K562 (cell line): ENCODE results near the gene DPP10. TPM values are rescaled to one million over a fixed set of nuclear protein-coding genes. Genes with fewer than 3 reads are reported as not detected.
"Not testable (repeated sequence)": the region's sequence is repeated elsewhere in the genome, so short reads cannot be mapped to it uniquely, and the experiment has no call there.

Source experiments
- ATAC-seq: fragments of 200-7000 bp; cut with Tn5 transposase; 3 replicates; pipeline ENCODE4 v1.9.1; 2020; ENCODE audit warnings: moderate library complexity
- BruUV-seq: library from RNA; stranded (reverse); fragments of 400-500 nt; replicated peaks from 2 replicates; lab custom pipeline; 2021; lab: Mats Ljungman, UMichigan
- CTCF ChIA-PET: fragments of 300-600 bp; formaldehyde crosslinking; extraction: SDS; loops from one replicate; lab custom pipeline; 2021; ENCODE audit warnings: low intra/inter-chr PET ratio; lab: Yijun Ruan, JAX
- POLR2A ChIA-PET: fragments of 300-600, 350-650 bp; sonication (Branson Sonifier 250); formaldehyde crosslinking; extraction: SDS; loops from one replicate; lab custom pipeline; 2021; ENCODE audit warnings: antibody characterized with exemption, inconsistent platforms; lab: Yijun Ruan, JAX
- DNase-seq, 4 experiments: peaks; one replicate each; pipeline versions ENCODE4 v3.0.0 to v3.0.0-alpha.2; 2011 to 2018; ENCODE audit warnings: low spot score in 3 of 4, mixed read lengths in 3 of 4; ENCODE audit errors: extremely low read depth in 1 of 4
- FAIRE-seq: peaks from 2 replicates; lab custom pipeline; 2011; peaks lifted over from hg19 to GRCh38; lab: Jason Lieb, UNC
- H2AFZ ChIP-seq: 2 replicates; pipeline ENCODE4 v1.6.0; 2011; ENCODE audit warnings: low read depth, low read length, control low read depth, inconsistent platforms
- H3K27ac ChIP-seq: fragments of 200-600 bp; 3 replicates; pipeline ENCODE4 v1.8.0; 2011; ENCODE audit warnings: low read depth, mild to moderate bottlenecking, control low read depth, inconsistent platforms, low read length, moderate library complexity, mixed read lengths; ENCODE audit errors: extremely low read depth
- H3K27me3 ChIP-seq, 2 experiments: fragments of 300-600 bp in 1 of 2; 2 replicates in 1 of 2; 3 replicates in 1 of 2; pipeline versions ENCODE4 v1.6.0 to v1.8.0; 2011; ENCODE audit warnings: inconsistent platforms in 2 of 2, low read length in 2 of 2, mild to moderate bottlenecking in 1 of 2, mixed read lengths in 1 of 2, moderate library complexity in 1 of 2; ENCODE audit not compliant: control insufficient read depth in 2 of 2, insufficient read depth in 2 of 2
- H3K36me3 ChIP-seq: fragments of 300-600 bp; 3 replicates; pipeline ENCODE4 v1.8.0; 2011; ENCODE audit warnings: mild to moderate bottlenecking, low read length, inconsistent platforms; ENCODE audit not compliant: control insufficient read depth, insufficient read depth
- H3K4me1 ChIP-seq, 2 experiments: fragments of 200-600 bp in 1 of 2; replicated peaks in 1 of 2; 2 replicates in 1 of 2; 3 replicates in 1 of 2; pipeline versions ENCODE4 v1.5.1 to v1.8.0; 2011; ENCODE audit warnings: inconsistent platforms in 2 of 2, low read length in 2 of 2, mild to moderate bottlenecking in 1 of 2, mixed read lengths in 1 of 2, moderate library complexity in 1 of 2; ENCODE audit not compliant: control insufficient read depth in 2 of 2, insufficient read depth in 2 of 2
- H3K4me2 ChIP-seq: 2 replicates; pipeline ENCODE4 v1.6.1; 2011; ENCODE audit warnings: low read length, control low read depth, inconsistent platforms, mixed read lengths; ENCODE audit not compliant: insufficient read depth
- H3K4me3 ChIP-seq: fragments of 200-600 bp; sonication (generic), shearing (Covaris generic); 2 replicates; pipeline ENCODE4 v1.5.1; 2016; ENCODE audit warnings: control low read depth, inconsistent platforms
- H3K79me2 ChIP-seq: fragments of 200-600 bp; 3 replicates; pipeline ENCODE4 v1.8.0; 2011; ENCODE audit warnings: low read length, inconsistent platforms; ENCODE audit not compliant: control insufficient read depth, insufficient read depth
- H3K9ac ChIP-seq, 2 experiments: 2 replicates each; pipeline versions ENCODE4 v1.6.0 to v1.6.1; 2011; ENCODE audit warnings: low read depth in 2 of 2, low read length in 2 of 2, control low read depth in 1 of 2, inconsistent platforms in 1 of 2, mild to moderate bottlenecking in 1 of 2, mixed read lengths in 1 of 2; ENCODE audit not compliant: insufficient read depth in 1 of 2
- H3K9me1 ChIP-seq: one replicate; pipeline ENCODE4 v1.6.0; 2011; ENCODE audit warnings: inconsistent platforms, mild to moderate bottlenecking, low read length, moderate library complexity; ENCODE audit not compliant: control insufficient read depth, insufficient read depth
- H3K9me3 ChIP-seq: replicated peaks from 2 replicates; pipeline ENCODE4 v1.5.1; 2011; ENCODE audit warnings: low read depth, low read length, inconsistent platforms; ENCODE audit not compliant: control insufficient read depth, insufficient read depth
- H4K20me1 ChIP-seq: replicated peaks from 2 replicates; pipeline ENCODE4 v1.6.1; 2011; ENCODE audit warnings: low read length, inconsistent platforms, mixed read lengths; ENCODE audit not compliant: control insufficient read depth, insufficient read depth
- HNRNPLL ChIP-seq: fragments of 200-400 bp; formaldehyde crosslinking; IDR thresholded peaks from 2 replicates; pipeline ENCODE4 v1.6.1; 2017; ENCODE audit warnings: low read length, low read depth, mild to moderate bottlenecking; ENCODE audit not compliant: poor library complexity, severe bottlenecking
- SMARCA5 ChIP-seq: fragments of 450-650 bp; IDR thresholded peaks from 2 replicates; pipeline ENCODE4 v1.6.1; 2016
- TAF7 ChIP-seq: fragments of 450-650 bp; IDR thresholded peaks from 2 replicates; pipeline ENCODE4 v1.6.1; 2016; ENCODE audit warnings: missing genetic modification characterization, missing compliant biosample characterization
- ZNF655 ChIP-seq: fragments of 250-450 bp; sonication (Bioruptor Pico); IDR thresholded peaks from 2 replicates; pipeline ENCODE4 v1.5.0; 2021
- whole genome bisulfite sequencing: fragments of 100-300 bp; shearing (Covaris generic); methylation state at CpG from one replicate; pipeline ENCODE4 v1.1.6; 2016; ENCODE audit warnings: low coverage, mixed read lengths; ENCODE audit not compliant: insufficient coverage; ENCODE audit errors: missing lambda C conversion rate; 5-methylcytosine and 5-hydroxymethylcytosine counted together
- in situ Hi-C: fragments of 300-500 bp; cut with MboI; formaldehyde crosslinking; loops from 4 replicates; pipeline ENCODE4 v1.15.0; 2018; ENCODE audit warnings: inconsistent platforms, mixed read lengths
- intact Hi-C: fragments of 100-400 bp; cut with micrococcal nuclease; formaldehyde crosslinking; loops from 2 replicates; pipeline ENCODE4 v1.14.2; 2022
- polyA plus RNA-seq, 8 experiments: library from polyadenylated mRNA; depleted of rRNA in 4 of 8; stranded (reverse) in 5 of 8; unstranded in 3 of 8; fragments of >200 nt; fragmentation: Nextera tagmentation in 2 of 8; fragmentation: Illumina TruSeq in 1 of 8; extraction: Ambion mirVana in 2 of 8; extraction: Trizol in 1 of 8; gene quantifications; 2 replicates each; pipeline versions ENCODE4 v1.2.1 to v1.2.3, GENCODE V29; 2011 to 2014; ENCODE audit warnings: inconsistent platforms in 1 of 8, missing spikeins in 1 of 8
- total RNA-seq, 7 experiments: library from RNA; depleted of rRNA in 6 of 7; stranded (reverse); fragments of >200 nt in 6 of 7; fragmentation: Illumina TruSeq in 2 of 7; extraction: Trizol in 2 of 7; gene quantifications; 2 replicates each; pipeline versions ENCODE4 v1.2.1 to v1.2.3, GENCODE V29; 2011 to 2021; ENCODE audit warnings: low replicate concordance in 1 of 7
- TF ChIP-seq, protein P1 (sequence below): fragments of 250-450 bp; sonication (Bioruptor Pico); IDR thresholded peaks from 2 replicates; pipeline ENCODE4 v1.5.0; 2021
- TF ChIP-seq, protein P2 (sequence below): fragments of 250-450 bp; sonication (Bioruptor Pico); IDR thresholded peaks from 2 replicates; pipeline ENCODE4 v1.5.0; 2020; ENCODE audit warnings: mild to moderate bottlenecking

DPP10 gene
- total and polyA plus RNA-seq, 9 of the 15 experiments (the other 6 are each of a cell fraction or from before 2014, with no cell fraction given): not detected

DNA sequence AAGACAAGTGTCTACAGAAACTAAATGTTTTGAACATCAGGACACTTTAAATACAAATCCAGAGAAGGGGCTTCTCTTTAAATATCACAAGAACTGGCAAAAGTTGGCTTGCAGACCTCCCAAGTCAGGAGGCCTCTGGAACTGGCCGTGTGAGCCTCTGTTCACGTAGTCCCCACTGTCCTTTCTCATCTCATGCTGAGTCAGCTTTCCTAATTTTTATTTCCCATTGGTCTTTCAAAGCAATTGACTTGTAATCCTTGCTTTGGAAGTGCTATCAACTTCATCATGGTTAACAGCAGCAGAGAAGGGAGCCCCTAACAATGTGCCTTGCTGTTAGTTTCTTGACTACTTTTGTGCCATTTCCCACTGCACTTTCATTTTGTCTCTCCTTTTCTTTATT is 303.3 kb downstream of the DPP10 start (continued):
- TF ChIP-seq ZNF655 (CRISPR knock-in tag): no peak

DNA sequence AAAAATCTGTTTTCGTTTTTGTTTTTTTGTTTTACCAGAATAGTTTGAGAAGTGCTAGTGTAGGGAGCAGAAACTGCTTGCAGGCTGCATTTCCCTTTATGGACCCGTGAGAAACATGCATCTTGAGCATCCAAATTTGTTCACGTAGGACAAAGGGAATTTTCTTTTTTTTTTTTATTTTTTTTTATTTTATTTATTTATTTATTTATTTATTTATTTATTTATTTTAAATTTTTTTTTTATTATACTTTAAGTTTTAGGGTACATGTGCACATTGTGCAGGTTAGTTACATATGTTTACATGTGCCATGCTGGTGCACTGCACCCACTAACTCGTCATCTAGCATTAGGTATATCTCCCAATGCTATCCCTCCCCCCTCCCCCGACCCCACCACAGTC is 305.7 kb downstream of the DPP10 start:
- H3K4me3 ChIP-seq, FAIRE-seq, DNase-seq, H4K20me1 ChIP-seq, H3K36me3 ChIP-seq, H3K27ac ChIP-seq, H2AFZ ChIP-seq, H3K4me2 ChIP-seq, H3K79me2 ChIP-seq, H3K4me1 ChIP-seq, intact Hi-C loops, CTCF ChIA-PET, H3K9ac ChIP-seq, POLR2A ChIA-PET, BruUV-seq, H3K9me1 ChIP-seq, H3K9me3 ChIP-seq, ATAC-seq, H3K27me3 ChIP-seq, in situ Hi-C loops: not testable (repeated sequence)
- WGBS: 0% methylated on average over 3 of the region's 5 CpGs

- FAIRE-seq (no peak), ATAC-seq (no peak), DNase-seq (no peak)
- H3K9ac ChIP-seq: no peak overlapping the region
- intact Hi-C loops (no loop called here), in situ Hi-C loops (no loop called here)
- H3K9me1 ChIP-seq: no peaks in the 10 kb centered on the region
- H3K27me3 ChIP-seq: no peaks in the 10 kb centered on the region
- no peak overlapping the region for H3K27ac ChIP-seq
- no peak overlapping the region for H3K4me3 ChIP-seq
- POLR2A ChIA-PET: no interaction called here
- H3K4me1 ChIP-seq: no peaks in the 10 kb centered on the region
- WGBS: 1% methylated on average over 4 of the region's 4 CpGs
- no peaks in the 10 kb centered on the region; the same call in 1 of the 2 replicates for H3K9me3 ChIP-seq
- CTCF ChIA-PET: no interaction called here
- BruUV-seq: no TSS peak
- no peaks in the 10 kb centered on the region for H3K36me3 ChIP-seq
- TF ChIP-seq, protein P1, sequence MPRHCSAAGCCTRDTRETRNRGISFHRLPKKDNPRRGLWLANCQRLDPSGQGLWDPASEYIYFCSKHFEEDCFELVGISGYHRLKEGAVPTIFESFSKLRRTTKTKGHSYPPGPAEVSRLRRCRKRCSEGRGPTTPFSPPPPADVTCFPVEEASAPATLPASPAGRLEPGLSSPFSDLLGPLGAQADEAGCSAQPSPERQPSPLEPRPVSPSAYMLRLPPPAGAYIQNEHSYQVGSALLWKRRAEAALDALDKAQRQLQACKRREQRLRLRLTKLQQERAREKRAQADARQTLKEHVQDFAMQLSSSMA: no peak
- TF ChIP-seq, protein P2, sequence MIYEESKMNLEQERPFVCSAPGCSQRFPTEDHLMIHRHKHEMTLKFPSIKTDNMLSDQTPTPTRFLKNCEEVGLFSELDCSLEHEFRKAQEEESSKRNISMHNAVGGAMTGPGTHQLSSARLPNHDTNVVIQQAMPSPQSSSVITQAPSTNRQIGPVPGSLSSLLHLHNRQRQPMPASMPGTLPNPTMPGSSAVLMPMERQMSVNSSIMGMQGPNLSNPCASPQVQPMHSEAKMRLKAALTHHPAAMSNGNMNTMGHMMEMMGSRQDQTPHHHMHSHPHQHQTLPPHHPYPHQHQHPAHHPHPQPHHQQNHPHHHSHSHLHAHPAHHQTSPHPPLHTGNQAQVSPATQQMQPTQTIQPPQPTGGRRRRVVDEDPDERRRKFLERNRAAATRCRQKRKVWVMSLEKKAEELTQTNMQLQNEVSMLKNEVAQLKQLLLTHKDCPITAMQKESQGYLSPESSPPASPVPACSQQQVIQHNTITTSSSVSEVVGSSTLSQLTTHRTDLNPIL (CRISPR knock-in tag): no peak
- TF ChIP-seq HNRNPLL (no peak), SMARCA5 (no peak), TAF7 (no peak)
- TF ChIP-seq, all 486 proteins: peak for 0
- Histone ChIP-seq H3K79me2 (no peaks in the 10 kb centered on the region), H4K20me1 (no peaks in the 10 kb centered on the region), H2AFZ (no peak overlapping the region), H3K4me2 (no peak overlapping the region)
Measured at GRCh38 chr2:114752425-114752824, 310.0 kb downstream of the DPP10 start.
